GM19395 (cell line): ENCODE measurements around the gene SEMA4G.

Experiments
- ATAC-seq: cut with Tn5 transposase; IDR thresholded peaks from one replicate; pipeline ENCODE4 v1.9.1; 2021; ENCODE audit warnings: mild to moderate bottlenecking, moderate library complexity; ENCODE audit not compliant: unreplicated experiment

SEMA4G gene

GRCh38 chr10:100969187-100970075 is at the start of gene SEMA4G:
TSS of gene SEMA4G (plus strand) at chr10:100969504. CDS start at chr10:100972913, 3,409 bp downstream.
- ATAC-seq, result peak; percentile 63

GRCh38 chr10:100923580-100923979 is 45.7 kb upstream of the SEMA4G start:
- ATAC-seq, result no peak

- no peak for ATAC-seq
These were observed 42.0 kb upstream of the SEMA4G start for GRCh38 chr10:100927266-100927665.

GRCh38 chr10:100928039-100928438 is 41.3 kb upstream of the SEMA4G start:
- ATAC-seq, result no peak

GRCh38 chr10:100930368-100930767 is 38.9 kb upstream of the SEMA4G start:
- ATAC-seq, result no peak

GRCh38 chr10:100934084-100934659 is 35.1 kb upstream of the SEMA4G start:
- no peak for ATAC-seq

- ATAC-seq, result no peak
These were observed 29.4 kb upstream of the SEMA4G start for GRCh38 chr10:100939763-100940344.

GRCh38 chr10:100942229-100942628 is 27.1 kb upstream of the SEMA4G start:
- ATAC-seq, result no peak

GRCh38 chr10:100943508-100943907 is 25.8 kb upstream of the SEMA4G start:
- ATAC-seq, result no peak

GRCh38 chr10:100945754-100946153 is 23.6 kb upstream of the SEMA4G start:
- ATAC-seq, result no peak

- ATAC-seq, result no peak
These were observed 20.4 kb upstream of the SEMA4G start for GRCh38 chr10:100948916-100949315.

GRCh38 chr10:100960251-100960650 is 9.1 kb upstream of the SEMA4G start:
- ATAC-seq, result no peak

GRCh38 chr10:100962351-100963080 is 6.8 kb upstream of the SEMA4G start:
- ATAC-seq, result no peak

GRCh38 chr10:100963826-100964225 is 5.5 kb upstream of the SEMA4G start:
- no peak for ATAC-seq

GRCh38 chr10:100965820-100966219 is 3.5 kb upstream of the SEMA4G start:
- ATAC-seq, result no peak

- ATAC-seq, result no peak
These were observed 2.4 kb upstream of the SEMA4G start for GRCh38 chr10:100966887-100967286.

- ATAC-seq, result no peak
These were observed 2.0 kb upstream of the SEMA4G start for GRCh38 chr10:100967332-100967731.

- ATAC-seq, result no peak
These were observed 1.1 kb upstream of the SEMA4G start for GRCh38 chr10:100968062-100968736.

- ATAC-seq, result no peak
These were observed 479 bp upstream of the SEMA4G start for GRCh38 chr10:100968863-100969186.

GRCh38 chr10:100970076-100970913 is 991 bp downstream of the SEMA4G start:
- ATAC-seq, result no peak
